HEK293T (cell line): Measurements from ENCODE around the gene LCN15.

Experiments used
- BHLHE40 ChIP-seq: fragments of 450-650 bp; IDR thresholded peaks from 2 replicates; pipeline ENCODE4 v1.6.1; 2016; ENCODE audit warnings: mild to moderate bottlenecking, moderate library complexity, borderline replicate concordance
- CTBP1 ChIP-seq: fragments of 450-650 bp; IDR thresholded peaks from 2 replicates; pipeline ENCODE4 v1.6.1; 2016; ENCODE audit warnings: borderline replicate concordance
- FOXK2 ChIP-seq: fragments of 450-650 bp; IDR thresholded peaks from 2 replicates; pipeline ENCODE4 v1.6.1; 2016; ENCODE audit warnings: mild to moderate bottlenecking
- HDGF ChIP-seq: fragments of 450-650 bp; IDR thresholded peaks from 2 replicates; pipeline ENCODE4 v1.6.1; 2017; ENCODE audit warnings: antibody characterized with exemption, borderline replicate concordance
- LEF1 ChIP-seq: fragments of 450-650 bp; IDR thresholded peaks from 2 replicates; pipeline ENCODE4 v1.6.1; 2017; ENCODE audit warnings: mild to moderate bottlenecking, borderline replicate concordance
- NFRKB ChIP-seq: fragments of 450-650 bp; IDR thresholded peaks from 2 replicates; pipeline ENCODE4 v1.6.1; 2016; ENCODE audit warnings: mild to moderate bottlenecking, moderate library complexity
- PKNOX1 ChIP-seq: fragments of 450-650 bp; IDR thresholded peaks from 2 replicates; pipeline ENCODE4 v1.6.1; 2016
- SP1 ChIP-seq: fragments of 450-650 bp; IDR thresholded peaks from 2 replicates; pipeline ENCODE4 v1.6.1; 2017
- ZNF384 ChIP-seq: fragments of 450-650 bp; IDR thresholded peaks from 2 replicates; pipeline ENCODE4 v1.6.1; 2016

- no peak for TF ChIP-seq NFRKB
- no peak for TF ChIP-seq LEF1
- TF ChIP-seq CTBP1 = no peak
- no peak for TF ChIP-seq HDGF
- no peak for TF ChIP-seq ZNF384
- no peak for TF ChIP-seq BHLHE40
- TF ChIP-seq FOXK2 = no peak
- no peak for TF ChIP-seq SP1
- TF ChIP-seq PKNOX1 = no peak
These were observed 2.8 kb downstream of the LCN15 start for GRCh38 chr9:136761545-136761981.
